Measurements from ENCODE around the gene CTIF. TPM values are rescaled to one million over a fixed set of nuclear protein-coding genes. Genes with fewer than 3 reads are reported as not detected.

The CTIF gene
- total and polyA plus RNA-seq, 2 experiments from 2014 or later = 22.1 to 27.9 TPM

- Histone ChIP-seq H3K9me2 (replicated peaks; ENCODE audit: insufficient read depth) (no peaks in the 10 kb centered on the region), H3K36me3 (replicated peaks; ENCODE audit: insufficient read depth, low read depth) (no peaks in the 10 kb centered on the region), H2AFZ (no peak overlapping the region), H3K4me2 (no peak overlapping the region), H3K9me3 (ENCODE audit: low read depth) (no peaks in the 10 kb centered on the region), H3K27ac (no peak overlapping the region), H3K4me1 (ENCODE audit: insufficient read depth) (peaks cover 30% of the 10 kb centered on the region), H3K27me3 (no peaks in the 10 kb centered on the region), H4K20me1 (ENCODE audit: insufficient read depth, poor library complexity, severe bottlenecking) (no peaks in the 10 kb centered on the region), H3K79me2 (no peaks in the 10 kb centered on the region), H3K4me3 (no peak overlapping the region)
- TF ChIP-seq CTCF (IDR thresholded peaks at IDR 0.05; ENCODE audit: poor library complexity) = no peak
- no peak for TF ChIP-seq EZH2phosphoT487 (IDR thresholded peaks at IDR 0.05; ENCODE audit: low read depth, severe bottlenecking, unreplicated experiment)
- no peak for TF ChIP-seq EZH2 (IDR thresholded peaks at IDR 0.05; ENCODE audit: borderline replicate concordance)
- WGBS (ENCODE audit: low lambda C conversion rate, missing lambda C conversion rate) = 82% methylated on average over 4 of the region's 4 CpGs
- peak; percentile 1 for DNase-seq (ENCODE audit: low spot score)
Measured at GRCh38 chr18:48882379-48882778, 343.5 kb downstream of the CTIF start.

GRCh38 chr18:48884306-48884705, 345.5 kb downstream of the CTIF start:
- H3K9me3 ChIP-seq (ENCODE audit: low read depth) = no peaks in the 10 kb centered on the region
- no peak overlapping the region for H3K27ac ChIP-seq
- H3K36me3 ChIP-seq (replicated peaks; ENCODE audit: insufficient read depth, low read depth) = no peaks in the 10 kb centered on the region
- WGBS (ENCODE audit: low lambda C conversion rate, missing lambda C conversion rate) = 87% methylated on average over 4 of the region's 4 CpGs
- no peak overlapping the region for H3K4me2 ChIP-seq
- no peak overlapping the region for H2AFZ ChIP-seq
- H3K79me2 ChIP-seq = no peaks in the 10 kb centered on the region
- no peak for DNase-seq (ENCODE audit: low spot score)
- no peaks in the 10 kb centered on the region for H3K27me3 ChIP-seq
- H4K20me1 ChIP-seq (ENCODE audit: insufficient read depth, poor library complexity, severe bottlenecking) = no peaks in the 10 kb centered on the region
- H3K9me2 ChIP-seq (replicated peaks; ENCODE audit: insufficient read depth) = no peaks in the 10 kb centered on the region
- H3K4me3 ChIP-seq = no peak overlapping the region
- peaks cover 21% of the 10 kb centered on the region for H3K4me1 ChIP-seq (ENCODE audit: insufficient read depth)
- TF ChIP-seq EZH2 (IDR thresholded peaks at IDR 0.05; ENCODE audit: borderline replicate concordance) (no peak), EZH2phosphoT487 (IDR thresholded peaks at IDR 0.05; ENCODE audit: low read depth, severe bottlenecking, unreplicated experiment) (no peak), CTCF (IDR thresholded peaks at IDR 0.05; ENCODE audit: poor library complexity) (no peak)

- Histone ChIP-seq H3K4me3 (no peak overlapping the region), H3K9me2 (replicated peaks; ENCODE audit: insufficient read depth) (no peaks in the 10 kb centered on the region), H3K27ac (peak overlapping the region; percentile 46), H3K36me3 (replicated peaks; ENCODE audit: insufficient read depth, low read depth) (no peaks in the 10 kb centered on the region), H3K79me2 (no peaks in the 10 kb centered on the region), H3K4me2 (no peak overlapping the region), H4K20me1 (ENCODE audit: insufficient read depth, poor library complexity, severe bottlenecking) (no peaks in the 10 kb centered on the region), H3K27me3 (no peaks in the 10 kb centered on the region), H3K9me3 (ENCODE audit: low read depth) (no peaks in the 10 kb centered on the region), H3K4me1 (ENCODE audit: insufficient read depth) (peaks cover 26% of the 10 kb centered on the region), H2AFZ (no peak overlapping the region)
- DNase-seq (ENCODE audit: low spot score) = no peak
- WGBS (ENCODE audit: low lambda C conversion rate, missing lambda C conversion rate) = 100% methylated on average over 3 of the region's 4 CpGs
- TF ChIP-seq EZH2 (IDR thresholded peaks at IDR 0.05; ENCODE audit: borderline replicate concordance) = no peak
- TF ChIP-seq EZH2phosphoT487 (IDR thresholded peaks at IDR 0.05; ENCODE audit: low read depth, severe bottlenecking, unreplicated experiment) = no peak
- TF ChIP-seq CTCF (IDR thresholded peaks at IDR 0.05; ENCODE audit: poor library complexity) = no peak
Measured at GRCh38 chr18:48884771-48885170, 345.9 kb downstream of the CTIF start.

Data from hepatocyte (in vitro differentiated cells).